ENCODE measurements around the gene PODNL1.

The PODNL1 gene

GRCh38 chr19:13902993-13903555 lies 35.1 kb downstream of the PODNL1 start:
- no peak overlapping the region for H3K4me3 ChIP-seq (ENCODE audit: low read depth, low read length)
- TF ChIP-seq, protein P1, sequence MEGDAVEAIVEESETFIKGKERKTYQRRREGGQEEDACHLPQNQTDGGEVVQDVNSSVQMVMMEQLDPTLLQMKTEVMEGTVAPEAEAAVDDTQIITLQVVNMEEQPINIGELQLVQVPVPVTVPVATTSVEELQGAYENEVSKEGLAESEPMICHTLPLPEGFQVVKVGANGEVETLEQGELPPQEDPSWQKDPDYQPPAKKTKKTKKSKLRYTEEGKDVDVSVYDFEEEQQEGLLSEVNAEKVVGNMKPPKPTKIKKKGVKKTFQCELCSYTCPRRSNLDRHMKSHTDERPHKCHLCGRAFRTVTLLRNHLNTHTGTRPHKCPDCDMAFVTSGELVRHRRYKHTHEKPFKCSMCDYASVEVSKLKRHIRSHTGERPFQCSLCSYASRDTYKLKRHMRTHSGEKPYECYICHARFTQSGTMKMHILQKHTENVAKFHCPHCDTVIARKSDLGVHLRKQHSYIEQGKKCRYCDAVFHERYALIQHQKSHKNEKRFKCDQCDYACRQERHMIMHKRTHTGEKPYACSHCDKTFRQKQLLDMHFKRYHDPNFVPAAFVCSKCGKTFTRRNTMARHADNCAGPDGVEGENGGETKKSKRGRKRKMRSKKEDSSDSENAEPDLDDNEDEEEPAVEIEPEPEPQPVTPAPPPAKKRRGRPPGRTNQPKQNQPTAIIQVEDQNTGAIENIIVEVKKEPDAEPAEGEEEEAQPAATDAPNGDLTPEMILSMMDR (conservative IDR thresholded peaks at IDR 0.05; ENCODE audit: low read depth, low read length): peak; percentile 63
- DNase-seq (ENCODE audit: low read depth): peak; percentile 29

DNA sequence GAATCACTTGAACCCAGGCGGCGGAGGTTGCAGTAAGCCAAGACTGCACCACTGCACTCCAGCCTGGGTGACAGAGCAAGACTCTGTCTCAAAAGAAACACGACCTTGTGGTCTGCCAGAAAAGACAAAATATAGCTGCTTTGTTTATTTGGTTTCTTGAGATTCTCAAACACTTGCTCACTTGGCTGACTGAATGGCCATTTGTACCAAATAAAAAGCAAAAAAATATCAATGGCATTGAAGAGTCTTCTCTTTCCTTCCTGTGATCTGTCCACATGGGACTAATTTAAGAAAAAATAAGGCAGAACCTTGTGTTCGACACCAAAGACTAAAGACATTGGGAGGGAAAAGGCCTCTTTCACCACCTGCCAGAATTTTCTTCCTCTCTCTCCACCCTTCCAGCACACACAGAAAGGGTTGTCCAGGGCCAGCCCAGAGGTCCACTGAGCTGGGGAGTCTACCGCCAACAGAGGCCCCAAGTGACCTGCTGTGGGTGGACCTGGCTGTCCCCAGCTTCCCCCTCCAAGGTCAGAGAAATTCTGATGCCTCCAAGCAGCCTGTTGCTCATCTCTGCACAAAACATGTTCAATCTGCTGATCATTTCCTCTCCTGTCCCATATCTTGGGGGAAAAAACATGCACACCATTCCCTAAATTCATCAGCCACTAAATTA lies 38.2 kb downstream of the PODNL1 start:
- no peak overlapping the region for H3K4me3 ChIP-seq (ENCODE audit: low read depth, low read length)
- no peak for DNase-seq (ENCODE audit: low read depth)
- TF ChIP-seq, protein P1 (conservative IDR thresholded peaks at IDR 0.05; ENCODE audit: low read depth, low read length): no peak

- TF ChIP-seq, protein P1 (conservative IDR thresholded peaks at IDR 0.05; ENCODE audit: low read depth, low read length): no peak
- DNase-seq (ENCODE audit: low read depth): no peak
Measured at GRCh38 chr19:13899393-13899792, 38.8 kb downstream of the PODNL1 start.

GRCh38 chr19:13896227-13896626 lies 42.0 kb downstream of the PODNL1 start:
- DNase-seq (ENCODE audit: low read depth): no peak
- no peak overlapping the region for H3K4me3 ChIP-seq (ENCODE audit: low read depth, low read length)
- TF ChIP-seq, protein P1 (conservative IDR thresholded peaks at IDR 0.05; ENCODE audit: low read depth, low read length): no peak

More at GRCh38 chr19:13899393-13899792, 38.8 kb downstream of the PODNL1 start:
- H3K4me3 ChIP-seq (ENCODE audit: low read depth, low read length): no peak overlapping the region

DNA sequence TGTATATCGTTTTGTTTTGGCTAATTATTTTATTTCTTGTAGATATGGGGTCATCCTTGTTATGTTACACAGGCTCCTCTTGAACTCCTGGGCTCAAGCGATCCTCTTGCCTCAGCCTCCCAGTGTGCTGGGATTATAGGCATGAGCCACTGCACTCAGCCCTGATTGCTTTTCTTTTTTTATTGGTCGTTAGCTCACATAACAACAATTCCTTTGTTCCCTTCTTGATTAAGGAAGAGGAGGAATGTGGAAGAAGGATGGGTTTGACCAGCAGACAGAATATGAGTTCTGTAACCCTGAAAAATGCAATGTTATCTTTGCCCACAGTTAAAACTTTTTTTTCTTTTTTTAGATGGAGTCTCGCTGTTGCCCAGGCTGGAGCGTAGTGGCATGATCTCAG lies 43.7 kb downstream of the PODNL1 start:
- H3K4me3 ChIP-seq (ENCODE audit: low read depth, low read length): no peak overlapping the region
- TF ChIP-seq, protein P1 (conservative IDR thresholded peaks at IDR 0.05; ENCODE audit: low read depth, low read length): no peak
- no peak for DNase-seq (ENCODE audit: low read depth)

- no peak for DNase-seq (ENCODE audit: low read depth)
- TF ChIP-seq, protein P1 (conservative IDR thresholded peaks at IDR 0.05; ENCODE audit: low read depth, low read length): no peak
- H3K4me3 ChIP-seq (ENCODE audit: low read depth, low read length): no peak overlapping the region
Measured at GRCh38 chr19:13892870-13893269, 45.3 kb downstream of the PODNL1 start.

DNA sequence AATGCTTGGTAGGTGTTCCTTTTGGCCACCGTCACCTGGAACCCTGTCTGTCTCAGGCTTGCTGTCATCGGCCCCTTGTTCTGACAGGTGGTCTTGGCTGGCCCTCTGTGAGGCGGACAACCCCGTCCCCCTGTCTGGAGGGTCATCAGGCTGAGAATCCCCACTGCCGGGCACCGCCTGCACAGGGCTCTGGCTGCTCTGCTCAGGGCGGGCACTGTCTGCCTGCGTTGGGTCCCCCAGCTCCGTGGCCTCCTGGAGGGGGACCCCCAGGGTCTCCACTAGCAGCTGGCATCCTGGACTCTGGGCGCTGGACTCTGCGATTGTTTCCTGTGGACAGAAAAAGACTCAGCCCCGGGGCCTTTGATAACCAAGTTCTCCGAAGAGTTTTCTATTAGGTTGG lies 48.1 kb downstream of the PODNL1 start:
- no peak overlapping the region for H3K4me3 ChIP-seq (ENCODE audit: low read depth, low read length)
- TF ChIP-seq, protein P1 (conservative IDR thresholded peaks at IDR 0.05; ENCODE audit: low read depth, low read length): no peak
- no peak for DNase-seq (ENCODE audit: low read depth)
